ENCODE data around the gene MYO18A.

The MYO18A gene

DNA sequence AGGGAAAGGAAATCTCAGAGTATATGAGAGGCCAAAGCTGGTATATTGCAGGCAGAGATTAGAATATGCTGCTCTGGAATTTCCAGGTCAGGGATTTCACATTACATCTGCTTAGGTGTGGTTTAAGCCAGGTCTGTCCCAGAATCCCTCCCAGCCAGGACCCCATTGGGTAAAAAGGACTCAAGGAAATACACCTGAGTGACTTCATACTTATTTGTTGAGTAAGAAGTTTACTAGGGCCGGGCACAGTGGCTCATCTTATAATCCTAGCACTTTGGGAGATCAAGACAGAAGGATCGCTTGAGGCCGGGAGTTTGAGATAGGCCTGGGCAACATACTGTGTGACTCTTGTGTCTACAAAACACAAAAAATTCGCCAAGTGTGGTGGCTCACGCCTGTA is 130.0 kb downstream of the MYO18A start:
- no peak for DNase-seq (ENCODE audit: low read depth in 2 of 2)

DNA sequence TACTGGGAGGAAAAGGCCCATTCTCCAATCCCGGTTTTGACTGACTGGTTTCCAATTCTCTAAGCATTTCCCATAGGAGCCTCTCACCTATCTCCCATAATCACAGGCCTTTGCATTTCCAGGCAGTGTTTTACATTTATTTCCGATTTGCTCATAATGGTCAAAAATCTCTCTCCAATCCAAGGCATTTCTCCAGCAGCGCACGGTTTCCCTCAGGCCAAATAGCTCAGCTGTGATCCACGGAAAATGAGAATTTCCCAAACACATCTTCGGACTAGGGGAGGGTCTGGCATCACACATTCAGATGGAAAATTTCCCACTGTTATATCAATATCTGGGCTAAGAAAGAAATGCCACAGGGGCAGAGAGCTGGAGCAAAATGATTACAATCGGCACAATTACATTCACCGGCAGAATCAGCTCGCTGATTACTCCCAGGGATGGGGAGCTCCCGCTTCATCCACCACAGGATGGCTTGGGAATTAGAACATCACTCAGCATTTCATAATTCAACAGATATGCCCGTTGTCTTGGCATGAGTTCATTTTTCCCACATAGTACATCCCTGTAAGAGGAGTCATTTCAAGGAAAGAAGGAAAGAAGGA is 130.6 kb downstream of the MYO18A start:
- DNase-seq (ENCODE audit: low read depth in 2 of 2) = no peak

DNA sequence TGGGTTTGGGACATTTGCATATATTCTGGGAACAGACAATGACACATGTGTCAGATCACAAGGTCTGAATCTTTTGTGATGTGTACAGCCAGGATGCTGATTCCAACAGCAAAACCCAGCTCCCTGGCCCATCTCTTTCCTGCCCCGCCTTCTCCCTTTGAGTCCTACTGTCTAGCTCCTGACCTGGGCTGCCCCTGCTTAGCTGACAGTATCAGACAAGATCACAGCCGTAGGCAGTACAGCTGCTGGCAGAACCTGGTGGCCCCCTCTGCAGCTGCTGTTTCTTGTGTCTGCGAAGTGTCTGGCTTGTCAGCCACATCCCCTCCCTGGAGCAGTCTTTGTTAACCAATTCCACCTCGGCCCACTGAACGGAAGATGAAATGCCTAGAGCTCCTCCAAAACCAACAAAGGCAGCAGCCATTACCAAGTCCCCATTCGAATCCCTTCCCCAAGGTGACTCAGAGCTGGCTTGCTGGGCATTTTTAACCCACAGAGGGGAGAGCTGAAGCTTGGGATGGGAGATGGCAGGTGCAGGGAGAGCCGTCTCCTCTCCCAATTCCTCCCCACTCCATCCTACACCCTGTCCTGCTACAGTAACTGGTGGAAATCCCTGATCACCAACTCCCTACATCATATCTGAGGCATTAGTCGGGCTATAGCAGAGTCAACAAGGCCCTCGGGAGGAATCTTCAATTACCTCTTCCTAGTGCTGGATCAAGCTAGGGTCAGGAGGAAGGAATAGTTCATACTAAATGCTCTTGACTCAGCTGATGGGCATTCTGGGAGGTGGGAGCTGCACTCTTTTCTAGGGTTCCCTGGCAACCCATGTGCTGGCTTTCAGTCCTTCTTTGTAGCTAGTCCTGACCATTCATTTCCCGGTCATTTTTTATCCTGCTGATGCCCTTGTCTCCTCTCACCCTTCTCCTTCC is 131.5 kb downstream of the MYO18A start:
- no peak for DNase-seq (ENCODE audit: low read depth in 2 of 2)

DNA sequence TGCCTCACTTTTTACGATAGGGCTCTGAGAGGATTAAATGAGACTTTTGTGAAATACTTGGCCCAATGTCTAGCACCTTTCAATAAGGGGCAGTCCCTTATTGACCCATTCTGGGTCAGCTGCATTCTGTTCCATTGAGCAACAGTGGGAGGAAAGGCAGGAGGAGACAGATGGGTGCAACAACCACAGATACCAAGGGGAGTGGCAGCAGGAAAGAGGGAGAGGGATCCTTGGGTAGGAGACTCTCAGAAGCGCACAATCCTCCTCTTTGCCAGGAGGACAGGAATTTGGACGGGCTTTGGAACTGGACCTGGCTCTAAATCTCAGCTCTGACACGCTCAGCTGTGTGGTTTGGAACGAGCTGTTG is 133.7 kb downstream of the MYO18A start:
- no peak for DNase-seq (ENCODE audit: low read depth in 2 of 2)

DNA sequence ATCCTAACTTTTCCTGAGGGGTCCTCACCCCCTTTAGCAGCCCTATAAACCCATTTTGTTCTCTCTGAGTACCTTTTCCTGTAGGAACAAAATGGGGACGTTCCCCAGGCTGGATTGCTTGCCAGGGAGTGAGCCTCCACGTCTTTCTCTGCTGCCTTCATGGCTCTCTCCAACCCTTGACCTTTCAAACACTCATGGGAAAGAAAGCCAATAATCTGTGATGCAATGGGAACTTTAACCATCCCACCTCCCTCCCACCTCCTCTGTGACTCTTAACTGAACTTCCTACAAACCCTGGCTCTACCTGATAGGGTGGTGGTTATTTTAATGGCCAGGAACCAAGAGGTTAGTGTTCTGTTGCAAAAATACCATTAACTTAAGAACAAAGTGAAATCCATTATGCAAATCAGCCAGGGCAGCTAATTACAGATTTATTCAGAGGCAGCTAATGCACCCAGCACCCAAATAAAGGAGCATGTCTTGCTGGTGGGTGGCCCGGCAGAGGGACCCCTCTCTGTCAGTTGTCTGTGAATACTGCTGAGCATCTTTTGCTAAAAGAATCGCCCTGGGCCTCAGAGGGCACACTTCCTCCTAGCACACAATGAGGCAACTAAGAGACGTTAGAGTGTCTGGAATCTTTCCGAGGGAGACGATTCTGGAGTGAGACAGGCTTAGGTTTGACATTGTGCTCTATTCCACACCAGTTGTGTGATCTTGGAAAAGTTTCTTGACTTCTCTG is 134.3 kb downstream of the MYO18A start:
- DNase-seq (ENCODE audit: low read depth in 2 of 2) = no peak

DNA sequence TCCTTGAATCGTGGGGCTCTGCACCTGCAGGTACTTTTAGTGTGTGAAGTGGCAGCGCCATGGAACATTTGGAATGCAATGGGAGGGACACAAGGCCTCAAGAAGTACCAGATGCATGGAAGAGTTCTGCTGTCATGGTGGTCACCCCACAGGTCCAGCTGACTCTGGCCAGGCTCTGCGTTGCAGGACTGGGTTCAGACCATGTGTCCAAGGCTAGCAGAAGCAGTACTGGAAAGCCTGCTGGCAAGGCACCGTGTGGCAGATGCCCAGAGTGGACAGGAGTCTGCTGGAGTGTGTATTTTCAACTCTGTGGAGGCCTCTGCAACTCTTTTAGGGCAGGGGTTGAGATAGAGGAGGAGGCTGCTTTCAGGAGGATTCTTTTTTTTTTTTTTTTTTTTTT is 135.2 kb downstream of the MYO18A start:
- no peak for DNase-seq (ENCODE audit: low read depth in 2 of 2)

DNA sequence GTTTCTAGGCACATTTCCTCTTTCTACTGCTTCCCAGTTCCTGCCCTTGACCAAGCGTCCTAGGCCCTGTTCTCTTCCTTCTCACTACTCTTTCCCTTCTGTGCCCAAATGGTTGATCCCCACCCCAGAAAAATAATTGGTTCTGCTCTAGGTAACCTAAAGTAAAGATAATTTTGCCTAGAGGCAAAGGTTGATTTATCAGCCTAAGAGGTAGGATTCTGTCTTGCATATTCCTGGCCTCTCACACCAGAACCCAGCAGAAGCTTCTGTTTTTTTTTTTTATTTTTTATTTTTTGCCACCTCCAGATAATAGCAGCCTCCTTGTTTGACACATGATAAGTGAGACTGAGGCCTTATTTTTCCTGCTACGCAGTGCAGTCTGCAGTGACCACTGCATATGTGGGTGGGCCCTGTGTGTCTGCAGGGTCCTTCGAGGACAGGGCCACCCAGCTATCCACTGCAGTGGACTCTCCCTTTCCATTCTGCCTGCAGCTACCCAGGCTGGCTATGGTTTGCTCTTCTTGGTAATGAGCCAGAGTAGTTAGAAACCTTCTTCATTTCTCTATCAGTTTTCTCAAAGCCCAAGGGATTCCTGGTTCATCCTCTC is 136.6 kb downstream of the MYO18A start:
- no peak for DNase-seq (ENCODE audit: low read depth in 2 of 2)

DNA sequence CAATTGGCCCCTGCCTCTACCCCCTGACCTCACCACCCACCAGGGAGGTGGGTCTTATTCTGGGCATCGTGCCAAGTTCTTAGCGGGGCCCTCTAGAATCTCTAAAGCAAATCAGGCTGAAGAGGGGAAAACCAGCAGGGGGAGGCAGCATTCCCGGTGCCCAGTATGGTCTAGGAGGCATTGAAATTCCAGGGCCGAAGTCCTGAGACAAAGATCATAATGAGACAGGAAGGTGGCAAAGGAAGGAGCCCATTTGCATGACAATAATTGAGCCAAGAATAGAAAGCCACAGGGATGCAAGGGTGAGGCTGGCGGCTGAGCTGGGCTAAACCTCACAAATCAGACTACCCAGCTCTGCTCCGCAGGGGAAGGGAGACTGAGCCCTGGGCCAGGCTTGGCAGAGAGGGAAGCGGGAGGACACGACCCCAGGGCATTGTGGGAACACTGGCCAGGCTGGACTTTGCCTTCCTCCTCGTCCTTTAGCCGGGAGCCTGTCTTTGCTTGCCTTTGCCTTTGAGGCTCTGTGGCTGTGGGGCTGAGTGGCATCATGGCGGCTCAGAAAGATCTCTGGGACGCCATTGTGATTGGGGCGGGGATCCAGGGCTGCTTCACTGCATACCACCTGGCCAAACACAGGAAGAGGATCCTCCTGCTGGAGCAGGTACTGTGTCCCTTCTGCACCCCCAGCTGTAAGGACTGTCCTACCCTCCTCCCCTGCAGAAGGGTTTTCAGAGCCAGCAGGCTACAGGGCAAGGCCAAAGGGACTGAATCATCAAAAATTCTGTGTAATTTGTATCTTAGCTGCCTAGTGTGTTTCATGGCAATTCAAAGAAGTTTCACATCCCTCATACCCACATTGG is 137.3 kb downstream of the MYO18A start, which contains the start of gene PIPOX:
PIPOX (plus strand) TSS at position 463 of the 860 bp plus-strand sequence; CDS start at position 548, 85 bp downstream.
- no peak for DNase-seq (ENCODE audit: low read depth in 2 of 2)

DNA sequence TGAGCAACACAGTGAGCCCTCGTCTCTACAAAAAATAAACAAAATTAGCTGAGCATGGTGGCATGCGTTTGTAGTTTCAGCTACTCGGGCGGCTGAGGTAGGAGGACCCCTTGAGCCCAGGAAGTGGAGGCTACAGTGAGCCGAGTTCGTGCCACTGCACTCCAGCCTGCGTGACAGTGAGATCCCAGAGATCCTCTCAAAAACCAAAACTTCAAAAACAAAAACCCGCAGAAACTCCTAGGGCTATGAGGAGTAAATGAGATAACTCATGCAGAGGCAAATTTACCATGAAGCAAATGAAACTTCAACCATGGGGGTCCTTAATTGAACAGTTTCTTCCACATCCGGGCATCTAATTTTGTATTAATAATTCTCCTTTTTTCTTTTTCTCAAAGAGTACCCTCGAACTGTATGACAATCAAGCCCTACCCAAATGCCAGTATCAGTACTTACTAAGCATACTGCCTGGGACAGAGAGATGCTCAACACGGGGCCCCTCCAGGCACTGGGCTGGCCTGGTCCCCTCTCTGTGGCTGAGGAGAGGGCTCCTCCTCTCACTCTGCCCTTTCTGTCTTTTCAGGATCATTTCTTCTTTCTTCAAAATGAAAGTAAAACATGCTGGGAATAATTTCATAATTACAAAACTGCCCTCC is 138.0 kb downstream of the MYO18A start:
- no peak for DNase-seq (ENCODE audit: low read depth in 2 of 2)

DNA sequence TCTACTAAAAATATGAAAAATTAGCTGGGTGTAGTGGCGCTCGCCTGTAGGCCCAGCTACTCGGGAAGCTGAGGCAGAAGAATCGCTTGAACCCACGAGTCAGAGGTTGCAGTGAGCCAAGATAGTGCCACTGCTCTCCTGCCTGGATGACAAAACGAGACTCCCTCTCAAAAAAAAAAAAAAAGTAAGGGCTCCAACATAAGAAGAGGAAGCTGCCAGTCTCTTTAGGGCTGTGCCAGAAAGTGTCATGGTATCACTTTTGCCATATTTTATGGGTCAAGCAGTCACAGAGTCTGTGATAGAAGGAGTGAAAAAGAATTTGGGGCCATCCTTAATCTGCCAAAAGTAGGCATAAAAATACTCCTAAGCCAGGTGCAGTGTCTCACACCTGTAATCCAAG is 138.6 kb downstream of the MYO18A start:
- DNase-seq (ENCODE audit: low read depth in 2 of 2) = no peak

DNA sequence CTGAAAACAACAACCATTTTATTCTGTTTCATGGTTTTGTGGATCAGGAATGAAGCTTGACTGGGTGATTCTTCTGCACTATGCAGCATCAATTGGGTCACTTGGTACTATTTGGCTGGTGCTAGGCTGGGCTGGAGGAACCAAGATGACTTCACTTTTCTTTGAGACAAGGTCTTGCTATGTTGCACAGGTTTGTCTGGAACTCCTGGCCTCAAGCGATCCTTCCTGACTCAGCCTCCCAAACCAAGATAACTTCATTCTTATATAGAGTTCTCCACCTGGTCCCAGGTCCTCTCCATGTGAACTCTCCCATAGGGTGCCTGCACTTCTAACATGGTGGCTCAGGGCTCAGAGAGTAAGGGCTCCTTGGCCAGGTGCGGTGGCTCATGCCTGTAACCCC is 139.1 kb downstream of the MYO18A start:
- DNase-seq (ENCODE audit: low read depth in 2 of 2) = no peak

DNA sequence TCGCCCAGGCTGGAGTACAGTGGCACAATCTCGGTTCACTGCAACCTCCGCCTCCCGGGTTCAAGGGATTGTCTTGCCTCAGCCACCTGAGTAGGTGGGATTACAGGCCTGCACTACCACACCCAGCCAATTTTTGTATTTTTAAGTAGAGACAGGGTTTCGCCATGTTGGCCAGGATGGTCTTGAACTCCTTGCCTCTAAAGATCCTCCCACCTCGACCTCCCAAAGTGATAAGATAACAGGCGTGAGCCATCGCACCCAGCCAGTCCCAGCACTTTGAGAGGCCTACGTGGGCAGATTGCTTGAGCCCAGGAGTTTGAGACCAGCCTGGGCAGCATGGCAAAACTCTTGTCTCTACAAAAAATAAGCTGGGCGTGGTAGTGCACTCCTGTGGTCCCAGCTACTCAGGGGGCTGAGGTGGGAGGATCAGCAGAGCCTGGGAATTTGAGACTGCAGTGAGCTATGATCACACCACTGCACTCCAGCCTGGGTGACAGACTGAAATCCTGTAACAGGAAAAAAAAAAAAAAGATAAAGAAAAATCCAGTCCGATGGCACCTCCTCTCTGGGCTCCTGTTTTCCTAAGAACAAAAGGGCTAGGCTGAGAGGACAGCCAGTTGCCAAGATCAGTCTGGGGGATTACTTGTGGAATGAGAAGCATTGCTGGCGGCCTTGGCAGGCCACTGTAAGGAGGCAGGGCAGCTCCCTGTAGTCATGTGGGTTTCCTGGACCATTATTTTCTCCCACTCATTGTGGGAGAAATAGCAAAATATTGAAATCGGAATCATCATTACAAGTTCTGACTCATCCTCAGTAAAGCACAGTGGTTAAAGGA is 140.2 kb downstream of the MYO18A start:
- no peak for DNase-seq (ENCODE audit: low read depth in 2 of 2)

DNA sequence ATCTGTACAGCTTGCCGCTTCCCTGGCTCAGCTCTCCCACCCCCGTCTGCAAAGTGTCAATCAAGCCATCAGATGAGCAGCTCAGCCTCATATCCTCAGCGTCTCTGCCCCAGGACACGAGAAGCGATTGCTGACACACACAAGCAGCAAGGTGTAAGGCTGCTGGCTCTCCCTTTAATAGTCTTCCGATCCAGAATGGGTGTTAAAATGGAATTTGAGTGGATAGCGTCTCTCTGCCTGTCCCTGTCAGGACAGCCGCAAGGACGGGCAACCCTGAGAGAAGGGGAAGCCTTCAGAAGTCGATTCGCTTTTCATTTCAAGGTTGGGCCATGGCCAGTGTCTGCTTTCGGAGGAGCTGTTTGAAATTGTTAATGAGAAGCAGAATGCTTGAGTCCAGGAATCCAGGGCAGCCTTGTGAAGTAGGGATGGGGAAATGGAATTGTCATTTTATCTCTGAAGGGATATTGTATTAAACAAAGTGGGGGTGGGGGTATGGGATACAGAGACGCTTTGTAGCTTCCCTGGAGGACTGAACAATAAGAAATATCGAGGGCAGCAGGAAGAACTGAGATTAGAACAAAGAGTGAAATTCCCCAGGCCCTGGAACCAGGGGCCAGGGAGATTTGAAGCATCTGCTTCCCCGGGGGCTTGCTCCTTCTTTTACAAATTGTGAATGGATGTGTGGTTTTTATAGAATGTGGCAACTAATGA is 142.0 kb downstream of the MYO18A start:
- no peak for DNase-seq (ENCODE audit: low read depth in 2 of 2)

DNA sequence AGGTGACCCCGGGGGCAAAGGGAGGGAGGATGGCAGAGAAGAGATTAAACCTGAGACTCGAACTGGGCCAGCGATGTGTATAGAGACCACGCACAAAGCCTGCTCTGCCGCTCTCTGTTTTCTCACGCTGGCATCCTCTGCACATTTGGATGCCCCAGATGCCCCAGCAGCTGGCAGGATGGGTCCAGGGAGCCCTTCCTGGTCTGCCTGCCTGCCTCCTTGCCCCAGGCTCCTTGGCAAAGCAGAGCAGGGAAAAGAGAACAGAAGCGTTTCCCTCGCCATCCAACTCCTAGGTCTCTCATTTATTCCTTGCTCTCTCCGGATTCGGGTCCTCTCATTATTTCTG is 142.5 kb downstream of the MYO18A start:
- no peak for DNase-seq (ENCODE audit: low read depth in 2 of 2)

DNA sequence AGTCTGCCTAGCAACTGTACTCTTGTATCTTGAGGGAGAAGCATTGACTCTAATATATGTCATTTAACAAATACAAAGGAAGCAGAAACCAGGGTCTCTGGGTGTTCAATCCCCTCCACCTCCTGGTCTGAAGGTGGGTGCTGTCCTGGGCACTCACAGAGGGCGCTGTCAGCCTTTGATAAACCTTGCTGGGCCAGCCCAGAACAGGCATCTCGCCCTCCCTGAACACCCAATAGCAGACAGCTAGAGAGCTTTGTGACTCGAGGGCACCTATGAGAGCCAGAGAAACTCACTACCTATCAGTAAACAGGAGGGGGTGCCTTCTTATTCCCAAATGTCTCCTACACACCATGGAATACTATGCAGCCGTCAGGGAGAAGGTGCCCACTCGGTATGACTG is 143.6 kb downstream of the MYO18A start:
- DNase-seq (ENCODE audit: low read depth in 2 of 2) = no peak

DNA sequence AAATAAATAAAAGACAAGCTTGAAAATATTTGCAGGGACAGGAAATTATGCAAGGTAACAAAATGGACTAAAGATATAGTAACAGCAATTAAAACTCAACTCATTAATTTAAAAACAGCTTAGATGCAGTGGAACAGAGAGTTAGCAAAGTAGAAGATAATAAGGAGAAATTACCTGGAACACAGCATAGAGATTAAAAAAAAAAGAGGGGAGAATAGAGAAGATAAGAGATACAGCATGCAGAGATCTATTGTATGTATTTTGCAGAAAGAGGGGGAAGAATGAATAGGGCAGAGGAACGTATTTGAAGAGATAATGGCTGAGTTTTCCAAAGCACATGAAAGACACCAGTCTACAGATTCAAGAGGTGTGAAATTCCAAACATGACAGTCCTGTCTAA is 145.7 kb downstream of the MYO18A start:
- DNase-seq (ENCODE audit: low read depth in 2 of 2) = no peak

DNA sequence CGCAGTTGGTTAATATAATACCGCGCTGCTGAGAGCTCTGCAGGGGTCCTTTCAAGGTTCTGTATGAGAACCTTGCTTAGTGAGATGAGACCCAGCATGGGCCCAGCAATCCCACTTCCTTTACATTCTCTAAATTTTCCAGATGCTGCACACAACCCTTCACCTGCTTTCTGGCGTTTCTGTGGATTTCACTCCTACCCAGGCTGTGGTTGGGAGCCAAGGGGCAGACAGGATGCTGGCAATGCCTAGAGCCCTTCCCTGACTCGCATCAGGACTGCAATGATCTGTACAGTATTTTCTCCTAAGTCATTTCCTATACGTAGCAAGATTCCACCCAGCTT is 147.4 kb downstream of the MYO18A start:
- DNase-seq (ENCODE audit: low read depth in 2 of 2) = no peak

DNA sequence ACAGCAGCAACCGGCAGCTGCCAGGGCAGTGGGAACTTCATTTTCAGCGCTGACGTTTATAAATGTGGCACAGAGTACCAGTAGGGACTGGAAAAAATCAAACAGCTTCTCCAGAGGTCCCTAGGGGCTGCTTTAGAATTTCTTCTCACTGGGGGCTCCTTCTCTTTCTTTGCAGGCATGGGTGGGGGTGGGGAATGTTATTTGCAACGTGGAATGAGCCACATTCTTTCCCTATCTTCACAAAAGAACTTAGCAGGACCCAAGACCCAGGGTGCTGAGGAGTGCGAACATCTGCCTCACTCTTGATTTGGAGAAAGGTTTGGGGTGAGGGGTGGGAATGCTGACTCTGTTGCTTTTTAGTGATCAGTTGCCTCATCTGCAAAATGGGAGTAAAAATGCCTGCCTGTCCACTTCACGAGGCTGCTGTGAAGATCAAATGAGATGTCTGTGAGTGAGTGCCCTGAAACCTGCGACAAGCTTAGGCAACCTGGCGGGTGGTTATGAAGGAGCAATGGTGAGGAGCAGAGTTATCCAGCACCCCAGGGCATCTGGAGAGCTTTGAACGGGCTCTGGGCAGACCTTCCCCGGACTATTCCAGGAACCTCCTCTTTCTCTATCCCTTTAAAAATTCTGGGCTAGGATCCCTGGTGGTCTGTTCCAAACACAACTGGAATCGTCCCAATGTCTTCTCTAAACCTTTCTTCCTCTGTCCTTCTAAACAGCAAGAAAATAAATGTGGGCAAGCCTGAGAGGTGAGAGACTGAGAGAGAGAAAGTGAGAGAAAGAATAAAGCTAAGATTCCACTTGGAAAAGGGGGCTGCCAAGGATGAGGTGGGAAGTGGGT is 148.0 kb downstream of the MYO18A start:
- no peak for DNase-seq (ENCODE audit: low read depth in 2 of 2)
